Esophagus squamous epithelium (tissue), 5 donors: Measurements from ENCODE around the gene YKT6. TPM values are rescaled to one million over a fixed set of nuclear protein-coding genes. Genes with fewer than 3 reads are reported as not detected.
A peak's percentile ranks its signal among the peaks of the same experiment; 100 is the strongest.

Source experiments
- DNase-seq: peaks from one replicate; lab custom pipeline; 2025; lab: John Stamatoyannopoulos, UW
- H3K27ac ChIP-seq, 4 donors: fragments of 200-600 bp; sonication (generic); one replicate each; pipeline ENCODE4 v1.5.1; 2016 to 2019; ENCODE audit warnings: mild to moderate bottlenecking in 1 of 4
- H3K27me3 ChIP-seq, 4 donors: fragments of 200-600 bp; sonication (generic); 1 replicate in 3 of 4; 2 replicates in 1 of 4; pipeline versions ENCODE4 v1.5.1 to v1.6.0; 2017 to 2021; ENCODE audit warnings: antibody characterized with exemption in 1 of 4
- H3K36me3 ChIP-seq, 3 donors: fragments of 200-600 bp; sonication (generic); one replicate each; pipeline ENCODE4 v1.5.1; 2016 to 2019
- H3K4me1 ChIP-seq, 3 donors: fragments of 200-600 bp; sonication (generic); one replicate each; pipeline ENCODE4 v1.5.1; 2017 to 2019
- H3K4me3 ChIP-seq, 4 donors: fragments of 200-600 bp; sonication (generic); 1 replicate in 3 of 4; 2 replicates in 1 of 4; pipeline ENCODE4 v1.5.1; 2016 to 2019; ENCODE audit warnings: mild to moderate bottlenecking in 2 of 4, moderate library complexity in 1 of 4
- H3K9me3 ChIP-seq, 3 donors: fragments of 200-600 bp; sonication (generic); one replicate each; pipeline ENCODE4 v1.5.1; 2016 to 2019
- POLR2A ChIP-seq, 4 donors: fragments of 450-650 bp; IDR thresholded peaks; one replicate each; pipeline ENCODE4 v1.6.1; 2017; ENCODE audit warnings: antibody characterized with exemption in 4 of 4, mild to moderate bottlenecking in 4 of 4, moderate library complexity in 3 of 4
- WGBS, 2 donors: methylation state at CpG; one replicate each; pipeline ENCODE4 v1.1.5; 2018; 5-methylcytosine and 5-hydroxymethylcytosine counted together
- intact Hi-C: fragments of 100-400 bp; cut with DNase I; formaldehyde crosslinking; loops from one replicate; pipeline ENCODE4 v1.15.0; 2022
- total RNA-seq, 4 donors: library from RNA; depleted of rRNA; stranded (reverse); fragments of >200 nt; gene quantifications; one replicate each; pipeline ENCODE4 v1.1.0, GENCODE V29; 2016
- TF ChIP-seq, protein P1 (sequence below), 6 experiments: fragments of 450-650 bp in 4 of 6; fragments of 200-600 bp in 2 of 6; sonication (generic) in 2 of 6; IDR thresholded peaks; one replicate each; pipeline ENCODE4 v1.5.1; 2016 to 2019; ENCODE audit warnings: antibody characterized with exemption in 6 of 6, mild to moderate bottlenecking in 4 of 6, moderate library complexity in 4 of 6
- donor health status: DM: yes; HTN: yes; CAD: no.

Gene YKT6
- 10 to 100 TPM; 56.3 to 91.8 (median 65.1) TPM for total RNA-seq

DNA sequence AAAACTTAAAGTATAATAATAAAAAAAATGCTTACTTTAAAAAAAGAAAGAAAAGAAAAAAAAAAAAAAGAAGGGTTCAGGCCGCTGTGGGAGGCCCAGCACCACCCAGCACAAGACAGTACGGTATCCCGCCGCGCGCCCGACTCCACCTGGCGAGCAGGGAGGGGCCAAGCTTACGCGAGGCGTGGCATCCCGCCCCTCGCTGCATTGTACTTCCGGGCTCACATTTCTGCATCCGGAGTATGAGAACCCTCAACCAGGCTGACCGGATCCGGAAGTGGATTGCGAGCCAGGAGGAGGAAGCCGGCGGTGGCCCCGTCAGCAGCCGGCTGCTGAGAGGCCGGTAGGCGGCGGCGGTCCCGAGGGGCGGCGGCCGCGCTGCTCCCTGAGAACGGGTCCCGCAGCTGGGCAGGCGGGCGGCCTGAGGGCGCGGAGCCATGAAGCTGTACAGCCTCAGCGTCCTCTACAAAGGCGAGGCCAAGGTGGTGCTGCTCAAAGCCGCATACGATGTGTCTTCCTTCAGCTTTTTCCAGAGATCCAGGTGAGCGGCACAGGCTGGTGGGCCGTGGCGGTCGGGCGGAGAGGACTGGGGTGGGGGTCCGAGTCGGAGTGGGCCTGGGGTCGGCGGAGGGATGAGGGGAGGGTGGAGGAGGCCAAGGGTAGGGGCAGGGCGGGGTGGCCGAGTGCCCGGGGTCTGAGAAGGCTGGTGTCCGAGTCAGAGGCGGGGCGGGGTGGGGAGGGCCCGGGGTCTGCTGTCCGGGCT, at the start of gene YKT6:
TSS of gene YKT6 (plus strand) at position 280 of the 763 bp plus-strand sequence. CDS start at position 438, 158 bp downstream.
- Histone ChIP-seq H3K4me3 (peak within 1 kb of the TSS; percentile 68 to 98 (median 96)), H3K36me3 (peaks cover 0 to 27% (median 2%) of the 10 kb centered on the region in 3 donors), H3K27me3 (peaks cover 0 to 6% (median 0%) of the 10 kb centered on the region in 4 donors), H3K27ac (peak within 1 kb of the TSS; percentile 83 to 95 (median 88)), H3K9me3 (no peaks in the 10 kb centered on the region), H3K4me1 (peaks cover 3 to 51% (median 12%) of the 10 kb centered on the region in 3 donors)
- intact Hi-C loops = no loop called here
- 0 to 1% methylated on average over 9 to 21 of the region's 58 CpGs for WGBS, 2 donors
- peak; percentile 72 for DNase-seq
- peak in 3 of 4 donors; percentile 77 to 85 (median 78) for TF ChIP-seq POLR2A (IDR thresholded peaks at IDR 0.05)
- TF ChIP-seq, protein P1, sequence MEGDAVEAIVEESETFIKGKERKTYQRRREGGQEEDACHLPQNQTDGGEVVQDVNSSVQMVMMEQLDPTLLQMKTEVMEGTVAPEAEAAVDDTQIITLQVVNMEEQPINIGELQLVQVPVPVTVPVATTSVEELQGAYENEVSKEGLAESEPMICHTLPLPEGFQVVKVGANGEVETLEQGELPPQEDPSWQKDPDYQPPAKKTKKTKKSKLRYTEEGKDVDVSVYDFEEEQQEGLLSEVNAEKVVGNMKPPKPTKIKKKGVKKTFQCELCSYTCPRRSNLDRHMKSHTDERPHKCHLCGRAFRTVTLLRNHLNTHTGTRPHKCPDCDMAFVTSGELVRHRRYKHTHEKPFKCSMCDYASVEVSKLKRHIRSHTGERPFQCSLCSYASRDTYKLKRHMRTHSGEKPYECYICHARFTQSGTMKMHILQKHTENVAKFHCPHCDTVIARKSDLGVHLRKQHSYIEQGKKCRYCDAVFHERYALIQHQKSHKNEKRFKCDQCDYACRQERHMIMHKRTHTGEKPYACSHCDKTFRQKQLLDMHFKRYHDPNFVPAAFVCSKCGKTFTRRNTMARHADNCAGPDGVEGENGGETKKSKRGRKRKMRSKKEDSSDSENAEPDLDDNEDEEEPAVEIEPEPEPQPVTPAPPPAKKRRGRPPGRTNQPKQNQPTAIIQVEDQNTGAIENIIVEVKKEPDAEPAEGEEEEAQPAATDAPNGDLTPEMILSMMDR (IDR thresholded peaks at IDR 0.05) = peak; percentile 49 to 83 (median 77)

DNA sequence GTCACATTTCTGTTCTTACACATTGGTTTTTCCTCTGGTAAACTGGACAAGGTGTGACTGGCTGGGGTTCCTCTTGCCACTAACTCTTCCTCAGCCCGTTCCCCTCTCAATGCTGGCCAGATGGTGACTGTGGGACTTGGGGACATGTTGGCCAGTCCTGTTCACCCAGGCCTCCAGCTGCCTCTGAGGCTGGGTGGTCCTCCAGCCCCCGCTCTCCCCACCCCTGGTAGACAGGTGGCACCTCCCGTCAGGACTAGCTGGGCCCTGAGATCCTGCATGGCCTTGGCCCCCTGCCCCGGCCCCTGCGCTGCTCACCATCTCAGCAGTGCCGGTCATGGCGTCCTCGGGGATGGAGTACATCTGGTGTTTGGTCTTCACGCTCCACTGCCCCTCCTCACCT, 48.8 kb upstream of the YKT6 start:
- H3K4me1 ChIP-seq = peaks cover 0 to 13% (median 0%) of the 10 kb centered on the region in 3 donors
- no peak overlapping the region for H3K4me3 ChIP-seq
- no peaks in the 10 kb centered on the region for H3K36me3 ChIP-seq
- no peak overlapping the region for H3K27ac ChIP-seq
- 97 to 100% methylated on average over 1 to 5 of the region's 9 CpGs for WGBS, 2 donors
- H3K9me3 ChIP-seq = no peaks in the 10 kb centered on the region
- intact Hi-C loops = no loop called here
- TF ChIP-seq, protein P1 (IDR thresholded peaks at IDR 0.05) = no peak
- TF ChIP-seq POLR2A (IDR thresholded peaks at IDR 0.05) = no peak
- no peaks in the 10 kb centered on the region for H3K27me3 ChIP-seq
- no peak for DNase-seq

DNA sequence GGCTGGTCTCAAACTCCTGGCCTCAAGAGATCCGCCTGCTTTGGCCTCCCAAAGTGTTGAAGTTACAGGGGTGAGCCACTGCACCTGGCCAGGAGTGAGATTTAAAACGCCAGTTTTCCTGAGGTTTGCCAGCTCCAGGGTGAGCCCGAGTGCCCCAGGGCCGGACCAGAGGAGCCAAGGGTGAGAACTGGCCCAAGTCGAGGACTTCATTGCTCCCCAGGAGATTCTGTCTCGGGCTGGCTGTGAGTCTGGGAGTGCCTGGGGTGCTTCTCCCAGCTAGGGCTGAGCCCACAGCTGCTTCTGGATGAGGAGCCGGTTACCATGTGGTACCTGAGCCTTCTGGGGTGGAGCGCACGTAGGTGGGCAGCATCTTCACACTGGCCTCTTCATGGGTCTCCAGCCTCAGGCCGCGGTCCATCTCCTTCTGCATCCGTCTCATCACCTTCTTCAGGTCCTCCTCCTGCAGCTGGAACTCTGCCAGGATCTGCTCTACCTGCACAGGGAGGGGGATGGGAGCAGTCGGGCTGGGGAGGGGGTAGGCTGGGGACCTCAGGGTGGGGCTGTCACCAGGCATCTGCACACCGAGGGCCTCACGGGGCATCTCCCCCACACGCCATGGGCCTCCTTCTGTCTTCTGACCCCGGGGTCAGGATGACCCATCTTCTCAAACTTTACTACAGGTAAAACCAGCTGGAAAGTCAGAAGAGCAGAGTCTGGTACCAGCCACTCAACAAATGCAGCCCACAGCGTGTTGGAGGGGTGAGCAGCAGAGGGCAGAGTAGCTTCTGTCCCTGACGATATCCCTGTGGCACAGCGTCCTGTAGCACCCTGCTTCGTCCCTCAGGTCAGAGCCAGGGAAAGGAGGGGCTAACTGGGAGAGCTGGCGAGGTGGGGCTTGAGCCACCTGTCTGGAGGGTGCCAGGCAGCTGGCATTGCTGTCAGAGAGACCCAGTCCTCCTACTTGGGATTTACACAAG, 47.5 kb upstream of the YKT6 start:
- no peaks in the 10 kb centered on the region for H3K27me3 ChIP-seq
- WGBS, 2 donors = 68 to 79% methylated on average over 4 to 9 of the region's 22 CpGs
- peaks cover 0 to 12% (median 0%) of the 10 kb centered on the region in 3 donors for H3K4me1 ChIP-seq
- no peaks in the 10 kb centered on the region for H3K36me3 ChIP-seq
- DNase-seq = no peak
- no peaks in the 10 kb centered on the region for H3K9me3 ChIP-seq
- H3K27ac ChIP-seq = no peak overlapping the region
- TF ChIP-seq, protein P1 (IDR thresholded peaks at IDR 0.05) = no peak
- no peak for TF ChIP-seq POLR2A (IDR thresholded peaks at IDR 0.05)
- H3K4me3 ChIP-seq = no peak overlapping the region
- intact Hi-C loops = no loop called here

DNA sequence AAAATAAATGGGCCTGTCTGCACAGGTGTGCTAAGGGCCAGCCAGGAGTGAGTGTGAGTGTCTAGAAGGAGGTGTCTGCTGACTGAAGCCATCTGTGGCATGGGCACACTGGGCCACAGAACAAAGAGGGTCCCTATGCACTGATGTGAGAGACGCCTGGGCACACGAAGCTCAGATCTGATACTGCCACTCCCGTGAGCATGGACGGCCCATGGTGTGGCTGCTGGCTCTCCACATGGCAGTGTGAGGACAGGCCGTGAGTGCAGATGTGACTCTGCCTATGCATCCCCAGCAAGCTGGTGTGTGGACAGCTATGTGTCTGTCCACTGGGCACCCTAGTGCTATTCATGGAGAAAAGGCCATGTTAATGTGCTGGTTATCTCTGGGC, 46.8 kb upstream of the YKT6 start:
- no peak for TF ChIP-seq POLR2A (IDR thresholded peaks at IDR 0.05)
- TF ChIP-seq, protein P1 (IDR thresholded peaks at IDR 0.05) = no peak
- WGBS, 2 donors = 74 to 92% methylated on average over 5 of the region's 5 CpGs

More for the DNA sequence above, 46.8 kb upstream of the YKT6 start:
- peaks cover 0 to 12% (median 0%) of the 10 kb centered on the region in 3 donors for H3K4me1 ChIP-seq
- no peaks in the 10 kb centered on the region for H3K36me3 ChIP-seq
- no peak for DNase-seq
- intact Hi-C loops = no loop called here
- H3K9me3 ChIP-seq = no peaks in the 10 kb centered on the region
- no peak overlapping the region for H3K27ac ChIP-seq
- H3K27me3 ChIP-seq = no peaks in the 10 kb centered on the region
- no peak overlapping the region for H3K4me3 ChIP-seq
